K562 (cell line): Measurements from ENCODE around the gene NSUN6. TPM values are rescaled to one million over a fixed set of nuclear protein-coding genes. Genes with fewer than 3 reads are reported as not detected.

Experiments
- ILK ChIP-seq: fragments of 450-650 bp; IDR thresholded peaks from 2 replicates; pipeline ENCODE4 v1.6.1; 2016; ENCODE audit warnings: missing genetic modification characterization, low read depth, mild to moderate bottlenecking, missing compliant biosample characterization, moderate library complexity, borderline replicate concordance
- KAT7 ChIP-seq: sonication (generic); formaldehyde crosslinking; IDR thresholded peaks from 2 replicates; pipeline ENCODE4 v1.8.0; 2022; ENCODE audit warnings: missing genetic modification reagents, mild to moderate bottlenecking, borderline replicate concordance
- MCM2 ChIP-seq: fragments of 450-650 bp; IDR thresholded peaks from 2 replicates; pipeline ENCODE4 v1.6.1; 2017; ENCODE audit warnings: low read depth, mild to moderate bottlenecking
- NFATC3 ChIP-seq: fragments of 450-650 bp; IDR thresholded peaks from 2 replicates; pipeline ENCODE4 v1.6.1; 2017; ENCODE audit warnings: mild to moderate bottlenecking
- SIN3A ChIP-seq, 2 experiments: fragments of 150-350 bp in 1 of 2; IDR thresholded peaks; 2 replicates each; pipeline ENCODE4 v1.6.1; 2011 to 2016; ENCODE audit warnings: borderline replicate concordance in 2 of 2, low read depth in 2 of 2, low read length in 2 of 2, mild to moderate bottlenecking in 2 of 2, moderate library complexity in 2 of 2; ENCODE audit not compliant: control insufficient read depth in 1 of 2
- ZNF197 ChIP-seq: fragments of 200-800 bp; sonication (Bioruptor generic); IDR thresholded peaks from 2 replicates; pipeline ENCODE4 v1.6.1; 2016; ENCODE audit warnings: low read depth, missing genetic modification characterization, missing compliant biosample characterization
- ZNF764 ChIP-seq: fragments of 250-450 bp; sonication (Bioruptor Pico); IDR thresholded peaks from 2 replicates; pipeline ENCODE4 v1.4.0; 2020; ENCODE audit warnings: low read depth, mild to moderate bottlenecking, moderate library complexity
- polyA plus RNA-seq, 8 experiments: library from polyadenylated mRNA; depleted of rRNA in 4 of 8; stranded (reverse) in 5 of 8; unstranded in 3 of 8; fragments of >200 nt; fragmentation: Nextera tagmentation in 2 of 8; fragmentation: Illumina TruSeq in 1 of 8; extraction: Ambion mirVana in 2 of 8; extraction: Trizol in 1 of 8; gene quantifications; 2 replicates each; pipeline versions ENCODE4 v1.2.1 to v1.2.3, GENCODE V29; 2011 to 2014; ENCODE audit warnings: inconsistent platforms in 1 of 8, missing spikeins in 1 of 8
- total RNA-seq, 7 experiments: library from RNA; depleted of rRNA in 6 of 7; stranded (reverse); fragments of >200 nt in 6 of 7; fragmentation: Illumina TruSeq in 2 of 7; extraction: Trizol in 2 of 7; gene quantifications; 2 replicates each; pipeline versions ENCODE4 v1.2.1 to v1.2.3, GENCODE V29; 2011 to 2021; ENCODE audit warnings: low replicate concordance in 1 of 7
- TF ChIP-seq, protein P1 (sequence below): sonication (generic); formaldehyde crosslinking; IDR thresholded peaks from 2 replicates; pipeline ENCODE4 v1.8.0; 2022; ENCODE audit warnings: mild to moderate bottlenecking, missing genetic modification reagents
- TF ChIP-seq, protein P2 (sequence below), 2 experiments: fragments of 450-650 bp; IDR thresholded peaks; 2 replicates each; pipeline ENCODE4 v1.6.1; 2016
- TF ChIP-seq, protein P3 (sequence below), 2 experiments: fragments of 450-650 bp in 1 of 2; IDR thresholded peaks; 2 replicates each; pipeline ENCODE4 v1.6.1; 2011 to 2017; ENCODE audit warnings: low read depth in 2 of 2, antibody characterized with exemption in 1 of 2, borderline replicate concordance in 1 of 2, low read length in 1 of 2, mild to moderate bottlenecking in 1 of 2, mixed read lengths in 1 of 2; ENCODE audit not compliant: control insufficient read depth in 1 of 2
- TF ChIP-seq, protein P4 (sequence below): fragments of 200-800 bp; sonication (Bioruptor generic); IDR thresholded peaks from 2 replicates; pipeline ENCODE4 v1.6.1; 2016; ENCODE audit warnings: missing genetic modification characterization, missing compliant biosample characterization

NSUN6 gene
- total and polyA plus RNA-seq, 9 of the 15 experiments (the other 6 are each of a cell fraction or from before 2014, with no cell fraction given): 12.5 to 33.1 (median 24.2) TPM

DNA sequence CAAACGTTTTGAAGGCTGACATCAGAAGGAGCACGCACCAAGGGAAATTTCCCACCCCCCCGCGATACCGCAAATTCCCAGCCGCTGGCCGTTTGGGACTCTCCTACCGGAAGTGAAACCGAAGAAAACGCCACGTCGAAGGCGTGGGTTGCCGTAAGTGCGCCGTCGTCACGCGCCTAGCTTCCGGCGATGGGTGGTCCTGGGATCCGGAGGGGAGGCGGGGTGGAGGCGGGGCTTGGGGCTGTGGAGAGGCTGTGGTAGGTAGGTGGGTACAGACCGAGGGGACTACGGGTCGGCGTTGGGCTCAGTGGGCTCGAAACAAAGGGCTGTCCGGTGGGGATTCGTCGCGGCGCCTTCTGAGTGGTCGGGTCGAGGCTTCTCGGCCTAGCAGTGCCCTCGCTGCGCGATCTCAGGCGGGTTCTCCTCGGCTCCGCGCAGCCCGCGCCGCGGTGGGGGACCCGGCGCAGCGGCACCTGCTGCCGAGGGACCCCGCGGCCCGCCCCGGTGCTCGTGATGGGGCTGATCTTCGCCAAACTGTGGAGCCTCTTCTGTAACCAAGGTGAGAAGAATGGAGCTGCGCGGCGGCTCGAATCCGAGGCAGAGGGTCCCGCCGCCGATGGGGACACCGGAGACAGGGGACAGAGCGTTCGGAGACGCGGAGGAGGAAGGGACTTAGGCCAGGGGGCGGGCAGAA lies 7.9 kb upstream of the NSUN6 start, which contains the start of gene ARL5B (continued):
- TF ChIP-seq, protein P1, sequence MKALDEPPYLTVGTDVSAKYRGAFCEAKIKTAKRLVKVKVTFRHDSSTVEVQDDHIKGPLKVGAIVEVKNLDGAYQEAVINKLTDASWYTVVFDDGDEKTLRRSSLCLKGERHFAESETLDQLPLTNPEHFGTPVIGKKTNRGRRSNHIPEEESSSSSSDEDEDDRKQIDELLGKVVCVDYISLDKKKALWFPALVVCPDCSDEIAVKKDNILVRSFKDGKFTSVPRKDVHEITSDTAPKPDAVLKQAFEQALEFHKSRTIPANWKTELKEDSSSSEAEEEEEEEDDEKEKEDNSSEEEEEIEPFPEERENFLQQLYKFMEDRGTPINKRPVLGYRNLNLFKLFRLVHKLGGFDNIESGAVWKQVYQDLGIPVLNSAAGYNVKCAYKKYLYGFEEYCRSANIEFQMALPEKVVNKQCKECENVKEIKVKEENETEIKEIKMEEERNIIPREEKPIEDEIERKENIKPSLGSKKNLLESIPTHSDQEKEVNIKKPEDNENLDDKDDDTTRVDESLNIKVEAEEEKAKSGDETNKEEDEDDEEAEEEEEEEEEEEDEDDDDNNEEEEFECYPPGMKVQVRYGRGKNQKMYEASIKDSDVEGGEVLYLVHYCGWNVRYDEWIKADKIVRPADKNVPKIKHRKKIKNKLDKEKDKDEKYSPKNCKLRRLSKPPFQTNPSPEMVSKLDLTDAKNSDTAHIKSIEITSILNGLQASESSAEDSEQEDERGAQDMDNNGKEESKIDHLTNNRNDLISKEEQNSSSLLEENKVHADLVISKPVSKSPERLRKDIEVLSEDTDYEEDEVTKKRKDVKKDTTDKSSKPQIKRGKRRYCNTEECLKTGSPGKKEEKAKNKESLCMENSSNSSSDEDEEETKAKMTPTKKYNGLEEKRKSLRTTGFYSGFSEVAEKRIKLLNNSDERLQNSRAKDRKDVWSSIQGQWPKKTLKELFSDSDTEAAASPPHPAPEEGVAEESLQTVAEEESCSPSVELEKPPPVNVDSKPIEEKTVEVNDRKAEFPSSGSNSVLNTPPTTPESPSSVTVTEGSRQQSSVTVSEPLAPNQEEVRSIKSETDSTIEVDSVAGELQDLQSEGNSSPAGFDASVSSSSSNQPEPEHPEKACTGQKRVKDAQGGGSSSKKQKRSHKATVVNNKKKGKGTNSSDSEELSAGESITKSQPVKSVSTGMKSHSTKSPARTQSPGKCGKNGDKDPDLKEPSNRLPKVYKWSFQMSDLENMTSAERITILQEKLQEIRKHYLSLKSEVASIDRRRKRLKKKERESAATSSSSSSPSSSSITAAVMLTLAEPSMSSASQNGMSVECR (CRISPR knock-in tag): peak; percentile 52; the same call in 1 of the 2 replicates
- no peak for TF ChIP-seq ZNF197 (CRISPR knock-in tag)
- TF ChIP-seq SIN3A (IDR thresholded peaks at IDR 0.05; ENCODE audit: borderline replicate concordance in 2 of 2, control insufficient read depth in 1 of 2, low read depth in 2 of 2, low read length in 2 of 2): 0 out of 4 replicates have a peak, but pooled peaks of 1 of the 2 experiments have one; percentile 67
- TF ChIP-seq, protein P2, sequence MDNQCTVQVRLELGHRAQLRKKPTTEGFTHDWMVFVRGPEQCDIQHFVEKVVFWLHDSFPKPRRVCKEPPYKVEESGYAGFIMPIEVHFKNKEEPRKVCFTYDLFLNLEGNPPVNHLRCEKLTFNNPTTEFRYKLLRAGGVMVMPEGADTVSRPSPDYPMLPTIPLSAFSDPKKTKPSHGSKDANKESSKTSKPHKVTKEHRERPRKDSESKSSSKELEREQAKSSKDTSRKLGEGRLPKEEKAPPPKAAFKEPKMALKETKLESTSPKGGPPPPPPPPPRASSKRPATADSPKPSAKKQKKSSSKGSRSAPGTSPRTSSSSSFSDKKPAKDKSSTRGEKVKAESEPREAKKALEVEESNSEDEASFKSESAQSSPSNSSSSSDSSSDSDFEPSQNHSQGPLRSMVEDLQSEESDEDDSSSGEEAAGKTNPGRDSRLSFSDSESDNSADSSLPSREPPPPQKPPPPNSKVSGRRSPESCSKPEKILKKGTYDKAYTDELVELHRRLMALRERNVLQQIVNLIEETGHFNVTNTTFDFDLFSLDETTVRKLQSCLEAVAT (IDR thresholded peaks at IDR 0.05): peak in 1 of 2 experiments; percentile 77; a peak in 1 of 4 replicates
- TF ChIP-seq KAT7 (CRISPR knock-in tag): no peak
- TF ChIP-seq, protein P3, sequence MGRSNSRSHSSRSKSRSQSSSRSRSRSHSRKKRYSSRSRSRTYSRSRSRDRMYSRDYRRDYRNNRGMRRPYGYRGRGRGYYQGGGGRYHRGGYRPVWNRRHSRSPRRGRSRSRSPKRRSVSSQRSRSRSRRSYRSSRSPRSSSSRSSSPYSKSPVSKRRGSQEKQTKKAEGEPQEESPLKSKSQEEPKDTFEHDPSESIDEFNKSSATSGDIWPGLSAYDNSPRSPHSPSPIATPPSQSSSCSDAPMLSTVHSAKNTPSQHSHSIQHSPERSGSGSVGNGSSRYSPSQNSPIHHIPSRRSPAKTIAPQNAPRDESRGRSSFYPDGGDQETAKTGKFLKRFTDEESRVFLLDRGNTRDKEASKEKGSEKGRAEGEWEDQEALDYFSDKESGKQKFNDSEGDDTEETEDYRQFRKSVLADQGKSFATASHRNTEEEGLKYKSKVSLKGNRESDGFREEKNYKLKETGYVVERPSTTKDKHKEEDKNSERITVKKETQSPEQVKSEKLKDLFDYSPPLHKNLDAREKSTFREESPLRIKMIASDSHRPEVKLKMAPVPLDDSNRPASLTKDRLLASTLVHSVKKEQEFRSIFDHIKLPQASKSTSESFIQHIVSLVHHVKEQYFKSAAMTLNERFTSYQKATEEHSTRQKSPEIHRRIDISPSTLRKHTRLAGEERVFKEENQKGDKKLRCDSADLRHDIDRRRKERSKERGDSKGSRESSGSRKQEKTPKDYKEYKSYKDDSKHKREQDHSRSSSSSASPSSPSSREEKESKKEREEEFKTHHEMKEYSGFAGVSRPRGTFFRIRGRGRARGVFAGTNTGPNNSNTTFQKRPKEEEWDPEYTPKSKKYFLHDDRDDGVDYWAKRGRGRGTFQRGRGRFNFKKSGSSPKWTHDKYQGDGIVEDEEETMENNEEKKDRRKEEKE (IDR thresholded peaks at IDR 0.05; ENCODE audit: borderline replicate concordance in 1 of 2, control insufficient read depth in 1 of 2, low read depth in 2 of 2, low read length in 1 of 2): no peak
- TF ChIP-seq, protein P4, sequence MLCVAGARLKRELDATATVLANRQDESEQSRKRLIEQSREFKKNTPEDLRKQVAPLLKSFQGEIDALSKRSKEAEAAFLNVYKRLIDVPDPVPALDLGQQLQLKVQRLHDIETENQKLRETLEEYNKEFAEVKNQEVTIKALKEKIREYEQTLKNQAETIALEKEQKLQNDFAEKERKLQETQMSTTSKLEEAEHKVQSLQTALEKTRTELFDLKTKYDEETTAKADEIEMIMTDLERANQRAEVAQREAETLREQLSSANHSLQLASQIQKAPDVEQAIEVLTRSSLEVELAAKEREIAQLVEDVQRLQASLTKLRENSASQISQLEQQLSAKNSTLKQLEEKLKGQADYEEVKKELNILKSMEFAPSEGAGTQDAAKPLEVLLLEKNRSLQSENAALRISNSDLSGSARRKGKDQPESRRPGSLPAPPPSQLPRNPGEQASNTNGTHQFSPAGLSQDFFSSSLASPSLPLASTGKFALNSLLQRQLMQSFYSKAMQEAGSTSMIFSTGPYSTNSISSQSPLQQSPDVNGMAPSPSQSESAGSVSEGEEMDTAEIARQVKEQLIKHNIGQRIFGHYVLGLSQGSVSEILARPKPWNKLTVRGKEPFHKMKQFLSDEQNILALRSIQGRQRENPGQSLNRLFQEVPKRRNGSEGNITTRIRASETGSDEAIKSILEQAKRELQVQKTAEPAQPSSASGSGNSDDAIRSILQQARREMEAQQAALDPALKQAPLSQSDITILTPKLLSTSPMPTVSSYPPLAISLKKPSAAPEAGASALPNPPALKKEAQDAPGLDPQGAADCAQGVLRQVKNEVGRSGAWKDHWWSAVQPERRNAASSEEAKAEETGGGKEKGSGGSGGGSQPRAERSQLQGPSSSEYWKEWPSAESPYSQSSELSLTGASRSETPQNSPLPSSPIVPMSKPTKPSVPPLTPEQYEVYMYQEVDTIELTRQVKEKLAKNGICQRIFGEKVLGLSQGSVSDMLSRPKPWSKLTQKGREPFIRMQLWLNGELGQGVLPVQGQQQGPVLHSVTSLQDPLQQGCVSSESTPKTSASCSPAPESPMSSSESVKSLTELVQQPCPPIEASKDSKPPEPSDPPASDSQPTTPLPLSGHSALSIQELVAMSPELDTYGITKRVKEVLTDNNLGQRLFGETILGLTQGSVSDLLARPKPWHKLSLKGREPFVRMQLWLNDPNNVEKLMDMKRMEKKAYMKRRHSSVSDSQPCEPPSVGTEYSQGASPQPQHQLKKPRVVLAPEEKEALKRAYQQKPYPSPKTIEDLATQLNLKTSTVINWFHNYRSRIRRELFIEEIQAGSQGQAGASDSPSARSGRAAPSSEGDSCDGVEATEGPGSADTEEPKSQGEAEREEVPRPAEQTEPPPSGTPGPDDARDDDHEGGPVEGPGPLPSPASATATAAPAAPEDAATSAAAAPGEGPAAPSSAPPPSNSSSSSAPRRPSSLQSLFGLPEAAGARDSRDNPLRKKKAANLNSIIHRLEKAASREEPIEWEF (CRISPR knock-in tag): no peak
- no peak for TF ChIP-seq MCM2
- TF ChIP-seq ZNF764 (CRISPR knock-in tag): no peak
- TF ChIP-seq ILK (tag): no peak
- TF ChIP-seq NFATC3: no peak
